Activated T-cell treated with anti-CD3 and anti-CD28 coated beads, Interleukin-2, amount 50 U/mL, for 72 hours (primary cell): Measurements from ENCODE around the gene CHCHD2. TPM values are rescaled to one million over a fixed set of nuclear protein-coding genes. Genes with fewer than 3 reads are reported as not detected.
"Not testable (repeated sequence)": the region's sequence is repeated elsewhere in the genome, so short reads cannot be mapped to it uniquely, and the experiment has no call there.

Experiments used
- ATAC-seq, 2 donors: fragments of 150-1000 bp; cut with Tn5 transposase; replicated peaks in 1 of 2; 2 replicates each; pipeline ENCODE4 v1.10.0; 2021; ENCODE audit warnings: moderate library complexity in 2 of 2, mild to moderate bottlenecking in 1 of 2
- DNase-seq, 2 donors: peaks; one replicate each; pipeline ENCODE4 v3.0.0; 2021 to 2022; ENCODE audit warnings: mixed read lengths in 1 of 2
- H3K27ac Mint-ChIP-seq: one replicate; pipeline ENCODE4 v1.8.0; 2022; ENCODE audit warnings: mild to moderate bottlenecking, moderate library complexity, mixed read lengths
- H3K27me3 Mint-ChIP-seq: one replicate; pipeline ENCODE4 v1.8.0; 2022; ENCODE audit warnings: low read depth, mixed read lengths
- H3K36me3 Mint-ChIP-seq, 2 donors: one replicate each; pipeline ENCODE4 v1.8.0; 2022; ENCODE audit warnings: mixed read lengths in 2 of 2, mild to moderate bottlenecking in 1 of 2; ENCODE audit not compliant: insufficient read depth in 2 of 2
- H3K4me1 Mint-ChIP-seq: one replicate; pipeline ENCODE4 v1.8.0; 2022; ENCODE audit warnings: low read depth, mixed read lengths
- H3K4me3 Mint-ChIP-seq, 2 donors: one replicate each; pipeline ENCODE4 v1.8.0; 2022; ENCODE audit warnings: mild to moderate bottlenecking in 2 of 2, mixed read lengths in 2 of 2, moderate library complexity in 2 of 2
- H3K9me3 Mint-ChIP-seq, 2 donors: one replicate each; pipeline ENCODE4 v1.8.0; 2022; ENCODE audit warnings: mixed read lengths in 2 of 2
- total RNA-seq, 2 donors: library from RNA; stranded (reverse); gene quantifications; one replicate each; pipeline ENCODE4 v1.2.3, GENCODE V29; 2022

CHCHD2 gene, protein sequence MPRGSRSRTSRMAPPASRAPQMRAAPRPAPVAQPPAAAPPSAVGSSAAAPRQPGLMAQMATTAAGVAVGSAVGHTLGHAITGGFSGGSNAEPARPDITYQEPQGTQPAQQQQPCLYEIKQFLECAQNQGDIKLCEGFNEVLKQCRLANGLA
- total RNA-seq: 100 to 1,000 TPM; 437 to 452 TPM

GRCh38 chr7:56106108-56107073 lies at the start of gene CHCHD2:
Gene CHCHD2, minus strand, starts transcription at chr7:56106476. Its CDS starts 63 bp downstream, at chr7:56106413.
- peaks cover 19% of the 10 kb centered on the region in 2 donors for H3K36me3 Mint-ChIP-seq
- peak within 1 kb of the TSS; percentile 99 for H3K27ac Mint-ChIP-seq
- ATAC-seq (peak; percentile 98 to 99), DNase-seq (peak; percentile 92 to 94)
- peak within 1 kb of the TSS; percentile 93 to 99 for H3K4me3 Mint-ChIP-seq
- no peaks in the 10 kb centered on the region for H3K27me3 Mint-ChIP-seq
- H3K9me3 Mint-ChIP-seq: peaks cover 1 to 8% of the 10 kb centered on the region in 2 donors
- peaks cover 40% of the 10 kb centered on the region for H3K4me1 Mint-ChIP-seq

DNA sequence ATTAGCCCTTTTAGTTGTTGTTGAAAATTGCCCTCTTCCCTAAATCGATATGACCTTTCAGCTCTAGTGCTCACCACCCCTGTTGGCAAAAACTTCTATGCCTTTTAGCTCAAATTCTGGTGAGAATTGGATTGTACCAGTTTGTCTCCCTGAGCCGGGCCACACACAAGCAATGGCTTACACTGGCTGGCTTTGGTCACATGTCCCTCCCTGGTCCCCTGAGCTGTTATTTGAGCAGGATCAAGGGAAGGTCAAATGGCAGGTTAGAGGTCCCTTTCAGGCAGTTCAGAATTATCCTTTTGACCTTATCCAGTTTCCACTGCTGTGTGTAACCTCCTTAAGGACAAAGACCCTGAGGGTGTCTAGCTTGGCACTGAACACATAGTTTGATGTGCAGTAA lies 24.8 kb upstream of the CHCHD2 start:
- not testable (repeated sequence) for ATAC-seq, H3K27me3 Mint-ChIP-seq, H3K4me3 Mint-ChIP-seq, H3K27ac Mint-ChIP-seq, H3K9me3 Mint-ChIP-seq, DNase-seq, H3K36me3 Mint-ChIP-seq, H3K4me1 Mint-ChIP-seq

- ATAC-seq (no peak), DNase-seq (no peak)
- no peak overlapping the region for H3K4me3 Mint-ChIP-seq
- no peaks in the 10 kb centered on the region for H3K27me3 Mint-ChIP-seq
- no peak overlapping the region for H3K27ac Mint-ChIP-seq
- H3K4me1 Mint-ChIP-seq: no peaks in the 10 kb centered on the region
- H3K36me3 Mint-ChIP-seq: no peaks in the 10 kb centered on the region
- H3K9me3 Mint-ChIP-seq: no peaks in the 10 kb centered on the region
Observed at GRCh38 chr7:56127241-56127975, 21.1 kb upstream of the CHCHD2 start.

DNA sequence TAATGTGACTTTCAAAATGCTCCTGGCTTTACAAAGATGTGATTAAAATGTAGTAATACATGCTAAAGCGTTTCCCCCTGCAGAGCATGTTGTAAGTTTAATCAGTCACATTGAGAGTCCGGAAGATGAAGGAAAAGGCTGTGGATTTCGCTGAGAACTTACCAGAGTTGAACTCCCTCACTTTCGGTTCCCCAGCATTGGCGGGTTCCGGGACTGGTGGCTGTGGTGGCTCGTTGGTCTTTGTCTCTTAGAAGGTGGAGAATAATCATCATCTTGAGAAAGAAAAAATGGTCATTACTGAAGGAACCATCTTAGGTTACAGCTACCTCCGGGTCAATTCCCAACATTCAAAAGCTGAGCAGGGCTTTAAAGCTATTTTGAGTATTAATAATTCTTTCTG lies 19.6 kb upstream of the CHCHD2 start:
- DNase-seq (no peak), ATAC-seq (no peak)
- H3K27me3 Mint-ChIP-seq: no peaks in the 10 kb centered on the region
- no peak overlapping the region for H3K4me3 Mint-ChIP-seq
- H3K4me1 Mint-ChIP-seq: no peaks in the 10 kb centered on the region
- H3K27ac Mint-ChIP-seq: no peak overlapping the region
- H3K36me3 Mint-ChIP-seq: no peaks in the 10 kb centered on the region
- H3K9me3 Mint-ChIP-seq: no peaks in the 10 kb centered on the region

- H3K27ac Mint-ChIP-seq: no peak overlapping the region
- DNase-seq (no peak), ATAC-seq (no peak)
- H3K4me1 Mint-ChIP-seq: no peaks in the 10 kb centered on the region
- no peaks in the 10 kb centered on the region for H3K36me3 Mint-ChIP-seq
- no peaks in the 10 kb centered on the region for H3K27me3 Mint-ChIP-seq
- H3K4me3 Mint-ChIP-seq: no peak overlapping the region
- H3K9me3 Mint-ChIP-seq: no peaks in the 10 kb centered on the region
Observed at GRCh38 chr7:56124981-56125380, 18.7 kb upstream of the CHCHD2 start.

DNA sequence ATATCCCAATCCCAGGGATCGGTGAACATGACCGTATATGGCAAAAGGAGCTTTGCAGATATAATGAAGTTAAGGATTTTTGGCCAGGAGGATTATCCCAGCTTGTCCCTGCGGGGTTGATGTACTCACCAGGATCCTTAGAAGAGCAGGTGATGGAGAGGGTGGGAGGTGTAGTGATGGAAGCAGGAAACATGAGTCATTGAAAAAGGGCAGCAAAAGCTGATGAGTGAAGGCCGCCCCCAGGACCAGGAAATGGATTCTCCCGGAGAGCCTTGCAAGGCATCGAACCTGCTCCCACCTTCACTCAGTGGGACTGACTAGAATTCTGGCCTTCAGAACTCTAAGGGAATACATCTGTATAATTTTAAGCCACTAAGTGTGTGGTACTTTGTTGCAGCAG lies 15.2 kb upstream of the CHCHD2 start:
- peaks cover 6% of the 10 kb centered on the region for H3K27me3 Mint-ChIP-seq
- H3K4me1 Mint-ChIP-seq: no peaks in the 10 kb centered on the region
- no peaks in the 10 kb centered on the region for H3K9me3 Mint-ChIP-seq
- H3K4me3 Mint-ChIP-seq: no peak overlapping the region
- no peaks in the 10 kb centered on the region for H3K36me3 Mint-ChIP-seq
- no peak for ATAC-seq
- H3K27ac Mint-ChIP-seq: no peak overlapping the region
- DNase-seq: no peak

- peak within 1 kb of the TSS; percentile 28 to 55 for H3K4me3 Mint-ChIP-seq
- no peak within 1 kb of the TSS for H3K27ac Mint-ChIP-seq
- no peaks in the 10 kb centered on the region for H3K9me3 Mint-ChIP-seq
- peaks cover 8% of the 10 kb centered on the region for H3K27me3 Mint-ChIP-seq
- no peaks in the 10 kb centered on the region for H3K4me1 Mint-ChIP-seq
- no peaks in the 10 kb centered on the region for H3K36me3 Mint-ChIP-seq
- peak in 1 of 2 donors; percentile 48 for ATAC-seq
- no peak for DNase-seq
Observed at GRCh38 chr7:56115852-56116538, 9.7 kb upstream of the CHCHD2 start, which contains the start of gene NUPR2. Gene NUPR2, minus strand, starts transcription at chr7:56116417. Its CDS starts 103 bp downstream, at chr7:56116314.

DNA sequence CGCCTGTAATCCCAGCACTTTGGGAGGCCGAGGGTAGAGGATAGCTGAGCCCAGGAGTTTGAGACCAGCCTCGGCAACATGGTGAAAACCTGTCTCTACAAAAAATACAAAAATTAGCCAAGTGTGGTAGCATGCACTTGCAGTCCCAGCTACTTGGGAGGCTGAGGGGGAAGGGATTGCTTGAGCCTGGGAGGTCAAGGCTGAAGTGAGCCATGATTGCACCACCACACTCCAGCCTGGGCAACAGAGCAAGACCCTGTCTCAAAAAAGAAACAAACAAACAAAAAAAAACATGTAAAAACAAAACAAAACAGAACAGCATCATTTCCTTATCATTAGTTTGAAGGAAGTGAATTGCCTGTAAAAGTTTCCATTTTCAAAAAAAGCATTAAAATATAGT lies 6.0 kb upstream of the CHCHD2 start:
- not testable (repeated sequence) for H3K36me3 Mint-ChIP-seq, DNase-seq, H3K4me3 Mint-ChIP-seq, ATAC-seq, H3K9me3 Mint-ChIP-seq, H3K27me3 Mint-ChIP-seq, H3K27ac Mint-ChIP-seq
- H3K4me1 Mint-ChIP-seq: peaks cover 18% of the 10 kb centered on the region

- H3K27me3 Mint-ChIP-seq: no peaks in the 10 kb centered on the region
- peaks cover 27% of the 10 kb centered on the region for H3K4me1 Mint-ChIP-seq
- DNase-seq (peak; percentile 21), ATAC-seq (peak; percentile 30 to 35)
- H3K4me3 Mint-ChIP-seq: no peak overlapping the region
- H3K36me3 Mint-ChIP-seq: peaks cover 15 to 17% of the 10 kb centered on the region in 2 donors
- no peak overlapping the region for H3K27ac Mint-ChIP-seq
- H3K9me3 Mint-ChIP-seq: peaks cover 1 to 8% of the 10 kb centered on the region in 2 donors
Observed at GRCh38 chr7:56110611-56111010, 4.3 kb upstream of the CHCHD2 start.

- no peak overlapping the region for H3K27ac Mint-ChIP-seq
- peaks cover 1 to 8% of the 10 kb centered on the region in 2 donors for H3K9me3 Mint-ChIP-seq
- peak overlapping the region; percentile 93 to 99 for H3K4me3 Mint-ChIP-seq
- no peak for ATAC-seq
- peaks cover 40% of the 10 kb centered on the region for H3K4me1 Mint-ChIP-seq
- H3K36me3 Mint-ChIP-seq: peaks cover 19% of the 10 kb centered on the region in 2 donors
- no peaks in the 10 kb centered on the region for H3K27me3 Mint-ChIP-seq
- DNase-seq: no peak
Observed at GRCh38 chr7:56107954-56108258, 1.6 kb upstream of the CHCHD2 start.

DNA sequence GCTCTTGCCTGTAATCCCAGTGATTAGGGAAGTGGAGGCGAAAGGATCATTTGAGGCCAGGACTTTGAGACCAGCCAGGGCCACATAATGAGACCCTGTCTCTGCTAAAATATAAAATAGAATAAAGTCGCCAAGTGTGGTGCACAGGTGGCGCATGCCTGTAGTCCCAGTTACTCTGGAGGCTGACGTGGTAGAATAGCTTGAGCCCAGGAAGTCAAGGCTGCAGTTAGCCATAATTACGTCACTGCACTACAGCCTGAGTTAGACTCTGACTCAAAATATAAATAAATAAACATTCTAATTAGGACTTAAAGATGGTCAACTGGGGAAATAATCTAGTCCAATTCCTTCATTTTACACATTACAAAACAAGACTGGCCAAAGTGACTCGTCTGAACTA lies 768 bp downstream of the CHCHD2 start:
- ATAC-seq (no peak), DNase-seq (peak; percentile 27 to 37)
- H3K27ac Mint-ChIP-seq: peak overlapping the region; percentile 99
- H3K36me3 Mint-ChIP-seq: peaks cover 21 to 25% of the 10 kb centered on the region in 2 donors
- H3K4me1 Mint-ChIP-seq: peaks cover 37% of the 10 kb centered on the region
- peaks cover 1 to 8% of the 10 kb centered on the region in 2 donors for H3K9me3 Mint-ChIP-seq
- H3K4me3 Mint-ChIP-seq: peak overlapping the region; percentile 93 to 99
- H3K27me3 Mint-ChIP-seq: no peaks in the 10 kb centered on the region

GRCh38 chr7:56104138-56104537 lies 2.1 kb downstream of the CHCHD2 start:
- DNase-seq, ATAC-seq, H3K27ac Mint-ChIP-seq, H3K9me3 Mint-ChIP-seq, H3K27me3 Mint-ChIP-seq: not testable (repeated sequence)
- Mint-ChIP-seq H3K4me1 (peaks cover 30% of the 10 kb centered on the region), H3K4me3 (peak overlapping the region in 1 of 2 donors; percentile 93), H3K36me3 (peaks cover 28 to 29% of the 10 kb centered on the region in 2 donors)
